ENCODE results near the gene SPATA16.

DNA sequence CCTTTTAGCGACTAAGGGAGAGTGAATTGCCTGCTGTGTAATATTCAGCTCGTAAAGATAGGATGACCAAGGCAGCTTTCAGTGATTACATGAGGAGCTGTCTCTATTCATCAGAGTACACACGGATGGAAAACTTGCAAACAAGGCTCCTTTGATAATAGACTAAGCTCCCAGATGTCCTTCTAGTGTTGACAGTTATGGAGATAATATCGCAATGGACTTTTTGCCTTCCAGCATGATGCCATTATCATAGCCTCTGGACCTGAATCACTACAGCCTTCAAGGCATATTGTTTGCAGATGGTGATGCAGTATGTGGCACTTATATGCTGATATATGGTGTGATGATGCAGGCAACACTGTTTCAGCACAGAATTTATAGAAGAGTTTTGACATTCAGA is 296.6 kb downstream of the SPATA16 start:
- no peak for TF ChIP-seq EZH2 (IDR thresholded peaks at IDR 0.05; ENCODE audit: borderline replicate concordance, insufficient read depth, low read length, poor library complexity, severe bottlenecking)
- no peak for TF ChIP-seq CTCF (IDR thresholded peaks at IDR 0.05; ENCODE audit: poor library complexity, severe bottlenecking)
- TF ChIP-seq REST (IDR thresholded peaks at IDR 0.05; ENCODE audit: borderline replicate concordance) = no peak
- TF ChIP-seq EP300 (conservative IDR thresholded peaks at IDR 0.05; ENCODE audit: poor library complexity, severe bottlenecking) = no peak
- TF ChIP-seq TAF1 (IDR thresholded peaks at IDR 0.05; ENCODE audit: low read depth) = no peak
- peak; percentile 58 for TF ChIP-seq POLR2AphosphoS5 (IDR thresholded peaks at IDR 0.05)
- no peak for TF ChIP-seq SMC3 (conservative IDR thresholded peaks at IDR 0.05; ENCODE audit: poor library complexity)
- TF ChIP-seq RAD21 (conservative IDR thresholded peaks at IDR 0.05) = no peak
- no peak for TF ChIP-seq MXI1 (conservative IDR thresholded peaks at IDR 0.05; ENCODE audit: poor library complexity, severe bottlenecking)

All from neural cell (in vitro differentiated cells).